HepG2 (cell line): ENCODE data around the gene MSRB2. TPM values are rescaled to one million over a fixed set of nuclear protein-coding genes. Genes with fewer than 3 reads are reported as not detected.

Experiments
- ATAC-seq: fragments of 200-7000 bp; cut with Tn5 transposase; 3 replicates; pipeline ENCODE4 v1.9.1; 2020; ENCODE audit warnings: mild to moderate bottlenecking, moderate library complexity
- BruUV-seq: library from RNA; stranded (reverse); fragments of 400-500 nt; replicated peaks from 2 replicates; lab custom pipeline; 2021; lab: Mats Ljungman, UMichigan
- CTCF ChIA-PET: fragments of 300-600 bp; formaldehyde crosslinking; extraction: SDS; loops from one replicate; lab custom pipeline; 2021; ENCODE audit warnings: low total read pairs, inconsistent platforms, low intra/inter-chr PET ratio; lab: Yijun Ruan, JAX
- POLR2A ChIA-PET: fragments of 350-600 bp; sonication (Branson Sonifier 250); formaldehyde crosslinking; loops from one replicate; lab custom pipeline; 2020; ENCODE audit warnings: antibody characterized with exemption, inconsistent platforms; lab: Yijun Ruan, JAX
- DNase-seq: peaks from one replicate; pipeline ENCODE4 v3.0.0-alpha.2; 2015; ENCODE audit warnings: low spot score
- FAIRE-seq: peaks from 3 replicates; lab custom pipeline; 2011; peaks lifted over from hg19 to GRCh38; lab: Jason Lieb, UNC
- H2AFZ ChIP-seq: one replicate; pipeline ENCODE4 v1.6.1; 2011; ENCODE audit warnings: low read length, inconsistent platforms
- H3K27ac ChIP-seq: fragments of 300-600 bp; 3 replicates; pipeline ENCODE4 v1.8.0; 2011; ENCODE audit warnings: mixed run types, mild to moderate bottlenecking, mixed read lengths, low read length, inconsistent platforms; ENCODE audit not compliant: insufficient read depth; ENCODE audit errors: extremely low read length
- H3K27me3 ChIP-seq, 2 experiments: fragments of 200-600 bp in 1 of 2; 2 replicates in 1 of 2; 3 replicates in 1 of 2; pipeline versions ENCODE4 v1.6.0 to v1.8.0; 2011; ENCODE audit warnings: low read length in 2 of 2, mild to moderate bottlenecking in 2 of 2, moderate library complexity in 2 of 2, inconsistent platforms in 1 of 2; ENCODE audit not compliant: insufficient read depth in 2 of 2, control insufficient read depth in 1 of 2
- H3K36me3 ChIP-seq, 2 experiments: fragments of 200-600 bp in 1 of 2; replicated peaks in 1 of 2; 2 replicates in 1 of 2; 3 replicates in 1 of 2; pipeline versions ENCODE4 v1.5.1 to v1.8.0; 2011; ENCODE audit warnings: low read length in 2 of 2, inconsistent platforms in 1 of 2; ENCODE audit not compliant: insufficient read depth in 2 of 2, control insufficient read depth in 1 of 2
- H3K4me1 ChIP-seq: 2 replicates; pipeline ENCODE4 v1.5.1; 2012; ENCODE audit warnings: low read length, inconsistent platforms; ENCODE audit not compliant: insufficient read depth
- H3K4me2 ChIP-seq: 2 replicates; pipeline ENCODE4 v1.6.0; 2011; ENCODE audit warnings: low read depth, low read length, inconsistent platforms
- H3K4me3 ChIP-seq, 3 experiments: fragments of 200-600 bp in 1 of 3; sonication (generic), shearing (Covaris generic) in 1 of 3; replicated peaks in 1 of 3; 2 replicates each; pipeline ENCODE4 v1.5.1; 2011 to 2016; ENCODE audit warnings: low read length in 3 of 3, inconsistent platforms in 2 of 3, low read depth in 2 of 3, mild to moderate bottlenecking in 2 of 3, control low read depth in 1 of 3, mixed read lengths in 1 of 3; ENCODE audit not compliant: insufficient read depth in 1 of 3
- H3K79me2 ChIP-seq: one replicate; pipeline ENCODE4 v1.6.1; 2011; ENCODE audit warnings: low read length, inconsistent platforms; ENCODE audit not compliant: insufficient read depth
- H3K9ac ChIP-seq: 2 replicates; pipeline ENCODE4 v1.6.0; 2011; ENCODE audit warnings: mild to moderate bottlenecking, low read depth, low read length, inconsistent platforms; ENCODE audit not compliant: insufficient read depth
- H3K9me3 ChIP-seq: 2 replicates; pipeline ENCODE4 v1.5.1; 2012; ENCODE audit warnings: mild to moderate bottlenecking, low read length
- H4K20me1 ChIP-seq: 2 replicates; pipeline ENCODE4 v1.6.0; 2011; ENCODE audit warnings: inconsistent platforms, mild to moderate bottlenecking, low read length, moderate library complexity; ENCODE audit not compliant: insufficient read depth
- KLF6 ChIP-seq: IDR thresholded peaks from 2 replicates; pipeline ENCODE4 v1.8.0; 2016; ENCODE audit warnings: missing biosample characterization, missing genetic modification reagents
- PAX8 ChIP-seq: sonication (generic); formaldehyde crosslinking; IDR thresholded peaks from 2 replicates; pipeline ENCODE4 v1.8.0; 2022; ENCODE audit warnings: mild to moderate bottlenecking, missing genetic modification reagents, borderline replicate concordance
- RAD21 ChIP-seq: fragments of 450-650 bp; formaldehyde crosslinking; IDR thresholded peaks from 2 replicates; pipeline ENCODE4 v1.5.0; 2020; ENCODE audit warnings: mild to moderate bottlenecking
- SMARCC2 ChIP-seq: fragments of 450-650 bp; IDR thresholded peaks from 2 replicates; pipeline ENCODE4 v1.6.1; 2017; ENCODE audit warnings: antibody characterized with exemption, mild to moderate bottlenecking
- SRSF1 ChIP-seq: fragments of 200-400 bp; formaldehyde crosslinking; optimal IDR thresholded peaks from 2 replicates; pipeline ENCODE3; 2017; ENCODE audit warnings: mild to moderate bottlenecking, low read depth, low read length, moderate library complexity
- TAF1 ChIP-seq: sonication (generic); formaldehyde crosslinking; IDR thresholded peaks from 2 replicates; pipeline ENCODE4 v1.4.0; 2020; ENCODE audit warnings: missing genetic modification reagents
- ZBTB38 ChIP-seq: sonication (generic); formaldehyde crosslinking; IDR thresholded peaks from 2 replicates; pipeline ENCODE4 v1.5.1; 2020; ENCODE audit warnings: mild to moderate bottlenecking, missing genetic modification reagents
- ZNF235 ChIP-seq: sonication (generic); formaldehyde crosslinking; IDR thresholded peaks from 2 replicates; pipeline ENCODE4 v1.8.1; 2023; ENCODE audit warnings: mild to moderate bottlenecking, missing genetic modification reagents, borderline replicate concordance
- ZNF460 ChIP-seq: sonication (generic); formaldehyde crosslinking; IDR thresholded peaks from 2 replicates; pipeline ENCODE4 v1.5.1; 2020; ENCODE audit warnings: missing genetic modification reagents, mild to moderate bottlenecking, borderline replicate concordance
- ZNF724P ChIP-seq: sonication (generic); formaldehyde crosslinking; IDR thresholded peaks from 2 replicates; pipeline ENCODE4 v1.8.0; 2022; ENCODE audit warnings: missing genetic modification reagents, borderline replicate concordance
- WGBS: methylation state at CpG from one replicate; pipeline ENCODE4 v1.1.6; 2017; ENCODE audit warnings: low lambda C conversion rate; 5-methylcytosine and 5-hydroxymethylcytosine counted together
- in situ Hi-C: cut with HindIII; loops from 2 replicates; pipeline ENCODE4 v1.10.0; 2017; ENCODE audit warnings: low pct_unique_long_range_greater_than_20kb; ENCODE audit not compliant: extremely low pct_ligation_motif_present
- intact Hi-C: fragments of 100-400 bp; cut with micrococcal nuclease; formaldehyde crosslinking; loops from one replicate; pipeline ENCODE4 v1.10.0; 2022; ENCODE audit not compliant: unreplicated experiment
- polyA plus RNA-seq, 8 experiments: library from polyadenylated mRNA; depleted of rRNA in 3 of 8; stranded (reverse) in 7 of 8; unstranded in 1 of 8; fragments of >200 nt; fragmentation: Illumina TruSeq in 4 of 8; extraction: Trizol in 4 of 8; gene quantifications; 2 replicates each; pipeline versions ENCODE4 v1.2.1 to v1.2.3, GENCODE V29; 2011 to 2016; ENCODE audit warnings: low read depth in 4 of 8, missing spikeins in 1 of 8, mixed read lengths in 1 of 8; ENCODE audit not compliant: insufficient read depth in 1 of 8
- total RNA-seq, 5 experiments: library from RNA; depleted of rRNA; stranded (reverse); fragments of >200 nt; fragmentation: Illumina TruSeq; extraction: Trizol; gene quantifications; 2 replicates each; pipeline ENCODE4 v1.2.3, GENCODE V29; 2016; ENCODE audit warnings: low read depth in 1 of 5
- TF ChIP-seq, protein P1 (sequence below): sonication (generic); formaldehyde crosslinking; IDR thresholded peaks from 2 replicates; pipeline ENCODE4 v1.8.0; 2022; ENCODE audit warnings: mild to moderate bottlenecking, missing genetic modification reagents
- TF ChIP-seq, protein P2 (sequence below): sonication (generic); formaldehyde crosslinking; IDR thresholded peaks from 2 replicates; pipeline ENCODE4 v1.4.0; 2020; ENCODE audit warnings: missing genetic modification reagents, borderline replicate concordance

The MSRB2 gene
- total and polyA plus RNA-seq, 2 of the 13 experiments (the other 11 are each of a cell fraction or from before 2014, with no cell fraction given) = 8.3 to 22.1 TPM

DNA sequence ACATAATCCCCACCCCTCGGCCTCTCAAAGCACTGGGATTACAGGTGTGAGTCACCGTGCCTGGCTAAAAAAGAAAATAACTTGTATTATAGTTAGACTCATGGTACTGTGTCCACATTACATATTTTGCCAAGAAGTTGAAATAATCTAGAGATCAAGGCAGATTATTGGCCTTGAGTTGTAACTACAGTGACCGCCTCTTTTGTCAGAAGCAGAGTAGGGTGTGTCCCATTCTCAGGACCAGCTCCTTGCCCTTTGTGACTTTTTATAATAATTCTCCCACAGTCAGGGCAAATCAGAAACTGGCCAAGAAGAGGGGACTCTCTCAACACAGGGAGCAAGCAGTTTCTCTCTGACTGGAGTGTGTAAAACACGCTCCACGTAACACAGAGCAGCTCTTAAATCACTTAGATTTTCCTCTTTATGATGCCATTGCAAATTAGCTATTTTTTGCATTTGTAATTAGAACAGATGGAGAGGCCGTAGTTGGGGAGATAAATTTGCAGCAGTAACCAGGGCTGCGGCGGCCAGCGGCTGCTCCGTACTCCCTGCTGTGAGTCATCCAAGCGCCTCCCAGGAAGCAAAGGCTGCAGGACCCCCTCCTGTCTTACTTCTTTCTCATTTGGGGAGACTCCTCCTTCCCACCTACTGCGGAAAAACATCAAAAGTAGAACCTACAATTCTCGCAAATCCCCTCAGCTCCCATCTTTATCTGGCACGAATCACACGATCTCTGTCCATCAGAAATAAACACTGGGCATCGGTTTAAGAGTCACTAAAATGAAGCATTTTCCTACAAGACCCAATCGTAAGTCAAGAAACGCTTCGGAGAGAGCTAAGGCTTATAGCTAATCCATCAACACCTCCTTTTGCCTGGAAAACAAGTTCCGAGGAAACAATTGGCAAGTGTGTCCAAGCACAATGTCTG, 32.1 kb upstream of the MSRB2 start:
- no peaks in the 10 kb centered on the region for H3K79me2 ChIP-seq
- no peak overlapping the region for H3K27ac ChIP-seq
- 61% methylated on average over 20 of the region's 20 CpGs for WGBS
- ChIA-PET POLR2A (no interaction called here), CTCF (no interaction called here)
- H3K36me3 ChIP-seq = no peaks in the 10 kb centered on the region
- intact Hi-C loops (no loop called here), in situ Hi-C loops (no loop called here)
- H3K4me1 ChIP-seq = no peaks in the 10 kb centered on the region; the same call in 1 of the 2 replicates
- no peak overlapping the region for H3K9ac ChIP-seq
- TF ChIP-seq, protein P1, sequence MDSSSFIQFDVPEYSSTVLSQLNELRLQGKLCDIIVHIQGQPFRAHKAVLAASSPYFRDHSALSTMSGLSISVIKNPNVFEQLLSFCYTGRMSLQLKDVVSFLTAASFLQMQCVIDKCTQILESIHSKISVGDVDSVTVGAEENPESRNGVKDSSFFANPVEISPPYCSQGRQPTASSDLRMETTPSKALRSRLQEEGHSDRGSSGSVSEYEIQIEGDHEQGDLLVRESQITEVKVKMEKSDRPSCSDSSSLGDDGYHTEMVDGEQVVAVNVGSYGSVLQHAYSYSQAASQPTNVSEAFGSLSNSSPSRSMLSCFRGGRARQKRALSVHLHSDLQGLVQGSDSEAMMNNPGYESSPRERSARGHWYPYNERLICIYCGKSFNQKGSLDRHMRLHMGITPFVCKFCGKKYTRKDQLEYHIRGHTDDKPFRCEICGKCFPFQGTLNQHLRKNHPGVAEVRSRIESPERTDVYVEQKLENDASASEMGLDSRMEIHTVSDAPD = no peak
- TF ChIP-seq ZNF235 (CRISPR knock-in tag) = no peak
- TF ChIP-seq SMARCC2 = no peak
- no peak for TF ChIP-seq ZNF460 (CRISPR knock-in tag)
- TF ChIP-seq SRSF1 = no peak
- TF ChIP-seq PAX8 (CRISPR knock-in tag) = no peak
- no peak for TF ChIP-seq ZBTB38
- TF ChIP-seq, protein P2, sequence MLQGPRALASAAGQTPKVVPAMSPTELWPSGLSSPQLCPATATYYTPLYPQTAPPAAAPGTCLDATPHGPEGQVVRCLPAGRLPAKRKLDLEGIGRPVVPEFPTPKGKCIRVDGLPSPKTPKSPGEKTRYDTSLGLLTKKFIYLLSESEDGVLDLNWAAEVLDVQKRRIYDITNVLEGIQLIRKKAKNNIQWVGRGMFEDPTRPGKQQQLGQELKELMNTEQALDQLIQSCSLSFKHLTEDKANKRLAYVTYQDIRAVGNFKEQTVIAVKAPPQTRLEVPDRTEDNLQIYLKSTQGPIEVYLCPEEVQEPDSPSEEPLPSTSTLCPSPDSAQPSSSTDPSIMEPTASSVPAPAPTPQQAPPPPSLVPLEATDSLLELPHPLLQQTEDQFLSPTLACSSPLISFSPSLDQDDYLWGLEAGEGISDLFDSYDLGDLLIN (CRISPR knock-in tag) = no peak
- TF ChIP-seq ZNF724P (CRISPR knock-in tag) = no peak
- TF ChIP-seq RAD21 (CRISPR knock-in tag) = no peak
- TF ChIP-seq KLF6 = no peak
- no peak for TF ChIP-seq TAF1
- no peaks in the 10 kb centered on the region for H4K20me1 ChIP-seq
- H2AFZ ChIP-seq = no peak overlapping the region
- H3K4me2 ChIP-seq = no peak overlapping the region
- H3K4me3 ChIP-seq = no peak overlapping the region
- peaks cover 0 to 5% of the 10 kb centered on the region in 2 experiments; a peak in 1 of 5 replicates for H3K27me3 ChIP-seq
- no peak for DNase-seq
- H3K9me3 ChIP-seq = no peaks in the 10 kb centered on the region
- no peak for FAIRE-seq
- no TSS peak for BruUV-seq
- no peak for ATAC-seq
